ENCODE data around the gene PLCB1.

Gene PLCB1

GRCh38 chr20:8579035-8579434, 447.0 kb downstream of the PLCB1 start:
- no peaks in the 10 kb centered on the region for H3K9me3 ChIP-seq
- H3K4me1 ChIP-seq: no peaks in the 10 kb centered on the region
- no peak for DNase-seq
- no peak for TF ChIP-seq CTCF (IDR thresholded peaks at IDR 0.05)
- H3K27me3 ChIP-seq: no peaks in the 10 kb centered on the region
- no peak overlapping the region for H3K4me3 ChIP-seq
- H3K36me3 ChIP-seq: no peaks in the 10 kb centered on the region
- no peak overlapping the region for H3K27ac ChIP-seq
- intact Hi-C loops (cut with DNase I; ENCODE audit: low total_unique reads): no loop called here

GRCh38 chr20:8581446-8582183, 449.5 kb downstream of the PLCB1 start:
- no peaks in the 10 kb centered on the region for H3K9me3 ChIP-seq
- DNase-seq: no peak
- no peak overlapping the region for H3K27ac ChIP-seq
- H3K4me3 ChIP-seq: no peak overlapping the region
- H3K27me3 ChIP-seq: no peaks in the 10 kb centered on the region
- TF ChIP-seq CTCF (IDR thresholded peaks at IDR 0.05): no peak
- no peaks in the 10 kb centered on the region for H3K36me3 ChIP-seq
- H3K4me1 ChIP-seq: no peaks in the 10 kb centered on the region
- intact Hi-C loops (cut with DNase I; ENCODE audit: low total_unique reads): no loop called here

- no peak for DNase-seq
- Histone ChIP-seq H3K4me1 (no peaks in the 10 kb centered on the region), H3K9me3 (no peaks in the 10 kb centered on the region), H3K27ac (no peak overlapping the region), H3K4me3 (no peak overlapping the region), H3K27me3 (no peaks in the 10 kb centered on the region), H3K36me3 (no peaks in the 10 kb centered on the region)
- intact Hi-C loops (cut with DNase I; ENCODE audit: low total_unique reads): no loop called here
- TF ChIP-seq CTCF (IDR thresholded peaks at IDR 0.05): no peak
Observed at GRCh38 chr20:8583012-8583565, 451.0 kb downstream of the PLCB1 start.

GRCh38 chr20:8583566-8584043, 451.5 kb downstream of the PLCB1 start:
- Histone ChIP-seq H3K4me3 (no peak overlapping the region), H3K4me1 (no peaks in the 10 kb centered on the region), H3K27me3 (no peaks in the 10 kb centered on the region), H3K27ac (no peak overlapping the region), H3K36me3 (no peaks in the 10 kb centered on the region), H3K9me3 (no peaks in the 10 kb centered on the region)
- DNase-seq: no peak
- intact Hi-C loops (cut with DNase I; ENCODE audit: low total_unique reads): no loop called here
- TF ChIP-seq CTCF (IDR thresholded peaks at IDR 0.05): no peak

GRCh38 chr20:8587251-8587650, 455.2 kb downstream of the PLCB1 start:
- H3K4me3 ChIP-seq: no peak overlapping the region
- no peaks in the 10 kb centered on the region for H3K27me3 ChIP-seq
- no peaks in the 10 kb centered on the region for H3K36me3 ChIP-seq
- H3K27ac ChIP-seq: no peak overlapping the region
- no peaks in the 10 kb centered on the region for H3K4me1 ChIP-seq
- intact Hi-C loops (cut with DNase I; ENCODE audit: low total_unique reads): no loop called here
- no peak for DNase-seq
- no peaks in the 10 kb centered on the region for H3K9me3 ChIP-seq
- no peak for TF ChIP-seq CTCF (IDR thresholded peaks at IDR 0.05)
